SK-N-SH (cell line): ENCODE data around the gene BUD23. TPM values are rescaled to one million over a fixed set of nuclear protein-coding genes. Genes with fewer than 3 reads are reported as not detected.

Source experiments
- CTCF ChIA-PET: fragments of 300-600, 350-600 bp; formaldehyde crosslinking; extraction: SDS; loops from one replicate; lab custom pipeline; 2021; lab: Yijun Ruan, JAX
- POLR2A ChIA-PET: fragments of 350-600 bp; sonication (Branson Sonifier 250); formaldehyde crosslinking; extraction: SDS; loops from one replicate; lab custom pipeline; 2020; ENCODE audit warnings: antibody characterized with exemption, inconsistent platforms; lab: Yijun Ruan, JAX
- DNase-seq: peaks from one replicate; pipeline ENCODE4 v3.0.0; 2012
- H2AFZ ChIP-seq: fragments of 200-600 bp; sonication (generic); 2 replicates; pipeline ENCODE4 v1.8.1; 2016; ENCODE audit warnings: antibody characterized with exemption, mild to moderate bottlenecking, low read depth
- H3F3A ChIP-seq: fragments of 200-600 bp; sonication (generic); replicated peaks from 2 replicates; pipeline ENCODE3; 2016; ENCODE audit warnings: antibody characterized with exemption, mild to moderate bottlenecking; ENCODE audit not compliant: insufficient read depth
- H3K27ac ChIP-seq, 2 experiments: fragments of 200-500 bp in 1 of 2; fragments of 200-600 bp in 1 of 2; sonication (Bioruptor generic) in 1 of 2; sonication (generic), shearing (Covaris generic) in 1 of 2; 2 replicates each; pipeline versions ENCODE4 v1.5.1 to v1.6.1; 2014 to 2016; ENCODE audit warnings: low read depth in 2 of 2, inconsistent platforms in 1 of 2, low read length in 1 of 2, mild to moderate bottlenecking in 1 of 2, mixed read lengths in 1 of 2
- H3K27me3 ChIP-seq: fragments of 200-600 bp; sonication (generic), shearing (Covaris generic); 2 replicates; pipeline ENCODE4 v1.6.1; 2016; ENCODE audit warnings: mixed run types; ENCODE audit not compliant: insufficient read depth
- H3K36me3 ChIP-seq, 2 experiments: fragments of 200-500 bp in 1 of 2; fragments of 200-600 bp in 1 of 2; sonication (Bioruptor generic) in 1 of 2; sonication (generic) in 1 of 2; replicated peaks in 1 of 2; 2 replicates each; pipeline versions ENCODE3 to v1.5.1; 2014 to 2016; ENCODE audit warnings: low read length in 1 of 2, mild to moderate bottlenecking in 1 of 2; ENCODE audit not compliant: insufficient read depth in 2 of 2, control insufficient read depth in 1 of 2
- H3K4me1 ChIP-seq, 2 experiments: fragments of 200-500 bp in 1 of 2; fragments of 200-600 bp in 1 of 2; sonication (Bioruptor generic) in 1 of 2; sonication (generic), shearing (Covaris generic) in 1 of 2; 2 replicates each; pipeline versions ENCODE4 v1.5.1 to v1.6.1; 2014 to 2016; ENCODE audit warnings: low read depth in 1 of 2, low read length in 1 of 2, mixed run types in 1 of 2; ENCODE audit not compliant: insufficient read depth in 2 of 2, control insufficient read depth in 1 of 2
- H3K4me2 ChIP-seq: fragments of 200-600 bp; sonication (generic), shearing (Covaris generic); 2 replicates; pipeline ENCODE4 v1.6.1; 2017; ENCODE audit warnings: mixed run types
- H3K4me3 ChIP-seq, 2 experiments: fragments of 200-500 bp in 1 of 2; fragments of 200-600 bp in 1 of 2; sonication (Bioruptor generic) in 1 of 2; sonication (generic), shearing (Covaris generic) in 1 of 2; 2 replicates each; pipeline versions ENCODE4 v1.5.1 to v1.8.1; 2014 to 2016; ENCODE audit warnings: low read depth in 2 of 2, inconsistent platforms in 1 of 2, low read length in 1 of 2, mild to moderate bottlenecking in 1 of 2, mixed read lengths in 1 of 2, moderate library complexity in 1 of 2
- H3K79me2 ChIP-seq: fragments of 200-600 bp; sonication (generic); 2 replicates; pipeline ENCODE4 v1.8.1; 2017; ENCODE audit warnings: mild to moderate bottlenecking; ENCODE audit not compliant: insufficient read depth
- H3K9ac ChIP-seq: fragments of 200-600 bp; sonication (generic); 2 replicates; pipeline ENCODE4 v1.6.1; 2017; ENCODE audit warnings: mixed run types
- H3K9me2 ChIP-seq: fragments of 200-600 bp; sonication (generic); 2 replicates; pipeline ENCODE4 v1.6.1; 2017; ENCODE audit warnings: mixed run types
- H3K9me3 ChIP-seq: fragments of 200-600 bp; sonication (generic); 2 replicates; pipeline ENCODE4 v1.6.1; 2017; ENCODE audit warnings: mixed run types, mild to moderate bottlenecking, moderate library complexity
- H4K20me1 ChIP-seq: fragments of 200-600 bp; sonication (generic); 2 replicates; pipeline ENCODE4 v1.6.1; 2017; ENCODE audit warnings: mild to moderate bottlenecking, mixed run types; ENCODE audit not compliant: insufficient read depth
- ELF1 ChIP-seq: IDR thresholded peaks from 2 replicates; pipeline ENCODE4 v1.4.0; 2012
- EP300 ChIP-seq, 2 experiments: IDR thresholded peaks; 2 replicates each; pipeline versions ENCODE4 v1.4.0 to v1.6.1; 2012; ENCODE audit warnings: borderline replicate concordance in 1 of 2, low read depth in 1 of 2, low read length in 1 of 2
- EZH2phosphoT487 ChIP-seq: fragments of 200-600 bp; sonication (generic); IDR thresholded peaks from 2 replicates; pipeline ENCODE4 v1.6.1; 2017; ENCODE audit warnings: low read depth, mixed run types, mild to moderate bottlenecking, antibody characterized with exemption, moderate library complexity, borderline replicate concordance
- GABPA ChIP-seq: IDR thresholded peaks from 2 replicates; pipeline ENCODE4 v1.4.0; 2012; ENCODE audit warnings: low read depth, mild to moderate bottlenecking
- GATA2 ChIP-seq: sonication (generic); formaldehyde crosslinking; IDR thresholded peaks from 2 replicates; pipeline ENCODE4 v1.5.0; 2020; ENCODE audit warnings: mild to moderate bottlenecking, missing genetic modification reagents
- MEF2A ChIP-seq: IDR thresholded peaks from 2 replicates; pipeline ENCODE4 v1.4.0; 2012; ENCODE audit warnings: low read depth, borderline replicate concordance
- NFIC ChIP-seq: IDR thresholded peaks from 2 replicates; pipeline ENCODE4 v1.4.0; 2012; ENCODE audit warnings: borderline replicate concordance
- NRF1 ChIP-seq: IDR thresholded peaks from 2 replicates; pipeline ENCODE4 v1.6.1; 2012; ENCODE audit warnings: low read depth, mild to moderate bottlenecking, low read length
- POLR2AphosphoS5 ChIP-seq: IDR thresholded peaks from 2 replicates; pipeline ENCODE4 v1.6.1; 2012; ENCODE audit warnings: low read depth, low read length
- RFX5 ChIP-seq: IDR thresholded peaks from 2 replicates; pipeline ENCODE4 v1.6.1; 2012; ENCODE audit warnings: mild to moderate bottlenecking, improper control_type of control experiment, low read length
- SIN3A ChIP-seq: IDR thresholded peaks from 2 replicates; pipeline ENCODE4 v1.6.1; 2012; ENCODE audit warnings: low read depth, mild to moderate bottlenecking, low read length, moderate library complexity, borderline replicate concordance
- SMC3 ChIP-seq: IDR thresholded peaks from 2 replicates; pipeline ENCODE4 v1.6.1; 2012; ENCODE audit warnings: low read depth, low read length, improper control_type of control experiment
- TAF1 ChIP-seq: IDR thresholded peaks from 2 replicates; pipeline ENCODE4 v1.6.1; 2012; ENCODE audit warnings: low read depth, mild to moderate bottlenecking, low read length, moderate library complexity, borderline replicate concordance
- TEAD4 ChIP-seq: IDR thresholded peaks from 2 replicates; pipeline ENCODE4 v1.4.0; 2012; ENCODE audit warnings: mild to moderate bottlenecking, borderline replicate concordance; ENCODE audit not compliant: insufficient read depth
- YY1 ChIP-seq: IDR thresholded peaks from 2 replicates; pipeline ENCODE4 v1.4.0; 2012; ENCODE audit warnings: low read depth, mild to moderate bottlenecking
- WGBS: methylation state at CpG from one replicate; pipeline ENCODE4 v1.1.6; 2017; ENCODE audit warnings: low lambda C conversion rate; 5-methylcytosine and 5-hydroxymethylcytosine counted together
- polyA plus RNA-seq, 3 experiments: library from polyadenylated mRNA; depleted of rRNA; stranded (reverse); fragments of >200 nt; gene quantifications; 2 replicates each; pipeline ENCODE4 v1.2.3, GENCODE V29; 2012
- TF ChIP-seq, protein P1 (sequence below): fragments of 150-350 bp; IDR thresholded peaks from 2 replicates; pipeline ENCODE4 v1.6.1; 2017; ENCODE audit warnings: antibody characterized with exemption, low read length, low read depth, borderline replicate concordance
- TF ChIP-seq, protein P2 (sequence below): IDR thresholded peaks from 2 replicates; pipeline ENCODE4 v1.4.0; 2012; ENCODE audit warnings: low read depth, borderline replicate concordance
- TF ChIP-seq, protein P3 (sequence below): IDR thresholded peaks from 2 replicates; pipeline ENCODE4 v1.4.0; 2012; ENCODE audit warnings: low read depth, borderline replicate concordance
- TF ChIP-seq, protein P4 (sequence below): IDR thresholded peaks from 2 replicates; pipeline ENCODE4 v1.6.1; 2012; ENCODE audit warnings: mild to moderate bottlenecking, low read depth, low read length, moderate library complexity
- TF ChIP-seq, protein P5 (sequence below): fragments of 150-350 bp; IDR thresholded peaks from 2 replicates; pipeline ENCODE4 v1.6.1; 2016; ENCODE audit warnings: mild to moderate bottlenecking, low read depth, low read length
- TF ChIP-seq, protein P6 (sequence below): IDR thresholded peaks from 2 replicates; pipeline ENCODE4; 2012

BUD23 gene
- polyA plus RNA-seq, 1 of the 3 experiments (the other 2 are of a cell fraction) = 206 TPM

DNA sequence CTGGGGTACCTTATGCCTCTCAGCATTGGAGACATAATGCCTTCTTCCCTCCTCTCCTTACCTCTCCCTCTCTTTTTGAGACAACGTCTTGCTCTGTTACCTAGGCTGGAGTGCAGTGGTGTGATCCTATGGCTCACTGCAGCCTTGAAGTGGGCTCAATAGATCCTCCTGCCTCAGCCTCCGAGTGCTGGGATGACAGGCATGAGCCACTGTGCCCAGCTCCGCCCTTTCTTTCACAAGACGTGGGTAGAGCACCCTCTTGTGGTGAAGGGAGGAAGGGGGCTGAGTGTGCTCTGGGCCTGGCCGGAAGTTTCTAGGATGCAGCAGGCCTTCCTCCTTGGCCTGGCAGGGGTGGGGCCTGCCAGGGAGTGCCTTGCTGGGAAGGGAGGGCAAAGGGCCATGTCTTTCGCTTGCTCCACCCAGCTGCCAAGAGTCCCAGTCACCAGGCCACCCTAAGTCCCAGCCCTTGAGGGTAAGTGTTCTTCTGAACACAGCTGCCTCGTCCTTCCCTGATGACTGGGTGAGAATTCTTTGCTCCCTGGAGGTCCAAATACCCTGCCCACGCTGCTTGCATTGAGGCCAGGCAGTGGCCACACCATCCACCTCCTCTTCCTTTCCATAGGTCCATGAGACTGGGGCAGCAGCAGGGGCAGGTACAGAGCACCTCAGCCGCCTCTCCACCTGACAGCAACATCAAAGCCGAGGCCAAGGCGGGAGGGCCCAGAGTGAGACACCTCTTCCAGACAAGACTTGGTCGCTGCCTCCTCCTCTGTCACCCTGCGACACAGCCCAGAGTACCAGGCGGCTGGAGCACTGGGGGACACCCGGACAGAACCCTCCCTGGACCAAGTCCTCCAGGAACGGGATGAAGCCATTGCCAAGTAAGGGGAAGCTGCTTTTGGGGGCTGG, 51.5 kb downstream of the BUD23 start:
- ChIA-PET POLR2A (interaction anchor here (0.6 to 1.2 kb wide), 5 partner anchors 10 to 299 kb away, joined by 3 to 5 read pairs (median 4); no protein-coding TSS in a partner anchor), CTCF (interaction anchor here (0.6 to 12.8 kb wide), 55 partner anchors 10 to 414 kb away, joined by 3 to 272 read pairs (median 4); partner anchors contain the start of genes METTL27, MLXIPL, STX1A and VPS37D)
- DNase-seq = peak; percentile 89
- Histone ChIP-seq H3K36me3 (peaks cover 8 to 11% of the 10 kb centered on the region in 2 experiments), H3K79me2 (peaks cover 28% of the 10 kb centered on the region; the same call in 1 of the 2 replicates), H3K9ac (no peak overlapping the region), H3K4me2 (peak overlapping the region; percentile 6; the same call in 1 of the 2 replicates), H3K4me3 (no peak overlapping the region; a peak in 1 of 4 replicates), H2AFZ (no peak overlapping the region), H4K20me1 (no peaks in the 10 kb centered on the region), H3K4me1 (peaks cover 7 to 13% of the 10 kb centered on the region in 2 experiments; a peak in 2 of 4 replicates), H3K27ac (peak overlapping the region; percentile 65 to 67), H3K9me2 (no peaks in the 10 kb centered on the region), H3K27me3 (no peaks in the 10 kb centered on the region), H3K9me3 (no peaks in the 10 kb centered on the region), H3F3A (peaks cover 6% of the 10 kb centered on the region)
- 55% methylated on average over 15 of the region's 16 CpGs for WGBS
- no peak for TF ChIP-seq NRF1
- TF ChIP-seq SMC3 = peak; percentile 77
- TF ChIP-seq, protein P1, sequence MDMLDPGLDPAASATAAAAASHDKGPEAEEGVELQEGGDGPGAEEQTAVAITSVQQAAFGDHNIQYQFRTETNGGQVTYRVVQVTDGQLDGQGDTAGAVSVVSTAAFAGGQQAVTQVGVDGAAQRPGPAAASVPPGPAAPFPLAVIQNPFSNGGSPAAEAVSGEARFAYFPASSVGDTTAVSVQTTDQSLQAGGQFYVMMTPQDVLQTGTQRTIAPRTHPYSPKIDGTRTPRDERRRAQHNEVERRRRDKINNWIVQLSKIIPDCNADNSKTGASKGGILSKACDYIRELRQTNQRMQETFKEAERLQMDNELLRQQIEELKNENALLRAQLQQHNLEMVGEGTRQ = no peak
- TF ChIP-seq YY1 = no peak
- TF ChIP-seq, protein P2, sequence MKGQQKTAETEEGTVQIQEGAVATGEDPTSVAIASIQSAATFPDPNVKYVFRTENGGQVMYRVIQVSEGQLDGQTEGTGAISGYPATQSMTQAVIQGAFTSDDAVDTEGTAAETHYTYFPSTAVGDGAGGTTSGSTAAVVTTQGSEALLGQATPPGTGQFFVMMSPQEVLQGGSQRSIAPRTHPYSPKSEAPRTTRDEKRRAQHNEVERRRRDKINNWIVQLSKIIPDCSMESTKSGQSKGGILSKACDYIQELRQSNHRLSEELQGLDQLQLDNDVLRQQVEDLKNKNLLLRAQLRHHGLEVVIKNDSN = no peak
- no peak for TF ChIP-seq NFIC
- TF ChIP-seq RFX5 = no peak
- TF ChIP-seq SIN3A = peak; percentile 91
- no peak for TF ChIP-seq GATA2
- TF ChIP-seq, protein P3, sequence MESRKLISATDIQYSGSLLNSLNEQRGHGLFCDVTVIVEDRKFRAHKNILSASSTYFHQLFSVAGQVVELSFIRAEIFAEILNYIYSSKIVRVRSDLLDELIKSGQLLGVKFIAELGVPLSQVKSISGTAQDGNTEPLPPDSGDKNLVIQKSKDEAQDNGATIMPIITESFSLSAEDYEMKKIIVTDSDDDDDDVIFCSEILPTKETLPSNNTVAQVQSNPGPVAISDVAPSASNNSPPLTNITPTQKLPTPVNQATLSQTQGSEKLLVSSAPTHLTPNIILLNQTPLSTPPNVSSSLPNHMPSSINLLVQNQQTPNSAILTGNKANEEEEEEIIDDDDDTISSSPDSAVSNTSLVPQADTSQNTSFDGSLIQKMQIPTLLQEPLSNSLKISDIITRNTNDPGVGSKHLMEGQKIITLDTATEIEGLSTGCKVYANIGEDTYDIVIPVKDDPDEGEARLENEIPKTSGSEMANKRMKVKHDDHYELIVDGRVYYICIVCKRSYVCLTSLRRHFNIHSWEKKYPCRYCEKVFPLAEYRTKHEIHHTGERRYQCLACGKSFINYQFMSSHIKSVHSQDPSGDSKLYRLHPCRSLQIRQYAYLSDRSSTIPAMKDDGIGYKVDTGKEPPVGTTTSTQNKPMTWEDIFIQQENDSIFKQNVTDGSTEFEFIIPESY = no peak
- no peak for TF ChIP-seq EZH2phosphoT487
- no peak for TF ChIP-seq MEF2A
- TF ChIP-seq GABPA = peak; percentile 66
- TF ChIP-seq, protein P4, sequence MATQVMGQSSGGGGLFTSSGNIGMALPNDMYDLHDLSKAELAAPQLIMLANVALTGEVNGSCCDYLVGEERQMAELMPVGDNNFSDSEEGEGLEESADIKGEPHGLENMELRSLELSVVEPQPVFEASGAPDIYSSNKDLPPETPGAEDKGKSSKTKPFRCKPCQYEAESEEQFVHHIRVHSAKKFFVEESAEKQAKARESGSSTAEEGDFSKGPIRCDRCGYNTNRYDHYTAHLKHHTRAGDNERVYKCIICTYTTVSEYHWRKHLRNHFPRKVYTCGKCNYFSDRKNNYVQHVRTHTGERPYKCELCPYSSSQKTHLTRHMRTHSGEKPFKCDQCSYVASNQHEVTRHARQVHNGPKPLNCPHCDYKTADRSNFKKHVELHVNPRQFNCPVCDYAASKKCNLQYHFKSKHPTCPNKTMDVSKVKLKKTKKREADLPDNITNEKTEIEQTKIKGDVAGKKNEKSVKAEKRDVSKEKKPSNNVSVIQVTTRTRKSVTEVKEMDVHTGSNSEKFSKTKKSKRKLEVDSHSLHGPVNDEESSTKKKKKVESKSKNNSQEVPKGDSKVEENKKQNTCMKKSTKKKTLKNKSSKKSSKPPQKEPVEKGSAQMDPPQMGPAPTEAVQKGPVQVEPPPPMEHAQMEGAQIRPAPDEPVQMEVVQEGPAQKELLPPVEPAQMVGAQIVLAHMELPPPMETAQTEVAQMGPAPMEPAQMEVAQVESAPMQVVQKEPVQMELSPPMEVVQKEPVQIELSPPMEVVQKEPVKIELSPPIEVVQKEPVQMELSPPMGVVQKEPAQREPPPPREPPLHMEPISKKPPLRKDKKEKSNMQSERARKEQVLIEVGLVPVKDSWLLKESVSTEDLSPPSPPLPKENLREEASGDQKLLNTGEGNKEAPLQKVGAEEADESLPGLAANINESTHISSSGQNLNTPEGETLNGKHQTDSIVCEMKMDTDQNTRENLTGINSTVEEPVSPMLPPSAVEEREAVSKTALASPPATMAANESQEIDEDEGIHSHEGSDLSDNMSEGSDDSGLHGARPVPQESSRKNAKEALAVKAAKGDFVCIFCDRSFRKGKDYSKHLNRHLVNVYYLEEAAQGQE = 0 out of 2 replicates have a peak, but pooled peaks have one; percentile 18
- peak; percentile 62 for TF ChIP-seq ELF1
- peak; percentile 87 for TF ChIP-seq POLR2AphosphoS5
- TF ChIP-seq, protein P5, sequence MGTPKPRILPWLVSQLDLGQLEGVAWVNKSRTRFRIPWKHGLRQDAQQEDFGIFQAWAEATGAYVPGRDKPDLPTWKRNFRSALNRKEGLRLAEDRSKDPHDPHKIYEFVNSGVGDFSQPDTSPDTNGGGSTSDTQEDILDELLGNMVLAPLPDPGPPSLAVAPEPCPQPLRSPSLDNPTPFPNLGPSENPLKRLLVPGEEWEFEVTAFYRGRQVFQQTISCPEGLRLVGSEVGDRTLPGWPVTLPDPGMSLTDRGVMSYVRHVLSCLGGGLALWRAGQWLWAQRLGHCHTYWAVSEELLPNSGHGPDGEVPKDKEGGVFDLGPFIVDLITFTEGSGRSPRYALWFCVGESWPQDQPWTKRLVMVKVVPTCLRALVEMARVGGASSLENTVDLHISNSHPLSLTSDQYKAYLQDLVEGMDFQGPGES = no peak
- peak; percentile 34; the same call in 1 of the 2 replicates for TF ChIP-seq TAF1
- TF ChIP-seq EP300 (IDR thresholded peaks at IDR 0.05; ENCODE audit: borderline replicate concordance in 1 of 2, low read depth in 1 of 2, low read length in 1 of 2) = no peak
- TF ChIP-seq TEAD4 = no peak
- TF ChIP-seq, protein P6, sequence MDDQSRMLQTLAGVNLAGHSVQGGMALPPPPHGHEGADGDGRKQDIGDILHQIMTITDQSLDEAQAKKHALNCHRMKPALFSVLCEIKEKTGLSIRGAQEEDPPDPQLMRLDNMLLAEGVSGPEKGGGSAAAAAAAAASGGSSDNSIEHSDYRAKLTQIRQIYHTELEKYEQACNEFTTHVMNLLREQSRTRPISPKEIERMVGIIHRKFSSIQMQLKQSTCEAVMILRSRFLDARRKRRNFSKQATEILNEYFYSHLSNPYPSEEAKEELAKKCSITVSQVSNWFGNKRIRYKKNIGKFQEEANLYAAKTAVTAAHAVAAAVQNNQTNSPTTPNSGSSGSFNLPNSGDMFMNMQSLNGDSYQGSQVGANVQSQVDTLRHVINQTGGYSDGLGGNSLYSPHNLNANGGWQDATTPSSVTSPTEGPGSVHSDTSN = peak; percentile 81
